HepG2 (cell line): ENCODE data around the gene ANKHD1. TPM values are rescaled to one million over a fixed set of nuclear protein-coding genes. Genes with fewer than 3 reads are reported as not detected.

Experiments
- ATRX ChIP-seq: sonication (generic); formaldehyde crosslinking; IDR thresholded peaks from 2 replicates; pipeline ENCODE4 v1.4.0; 2020; ENCODE audit warnings: missing genetic modification reagents, borderline replicate concordance
- DNMT3B ChIP-seq: conservative IDR thresholded peaks from 2 replicates; pipeline ENCODE4 v1.6.1; 2016; ENCODE audit warnings: missing biosample characterization, control low read depth
- ELF1 ChIP-seq: sonication (generic); formaldehyde crosslinking; IDR thresholded peaks from 2 replicates; pipeline ENCODE4 v1.4.0; 2020; ENCODE audit warnings: missing genetic modification reagents
- HDAC6 ChIP-seq: fragments of 200-600 bp; sonication (generic); IDR thresholded peaks from 2 replicates; pipeline ENCODE4 v1.7.0; 2017; ENCODE audit warnings: mild to moderate bottlenecking, antibody characterized with exemption, low read length, low read depth
- IRF2 ChIP-seq: IDR thresholded peaks from 2 replicates; pipeline ENCODE4 v1.6.1; 2018; ENCODE audit warnings: missing genetic modification reagents, missing compliant biosample characterization
- KDM6A ChIP-seq: IDR thresholded peaks from 2 replicates; pipeline ENCODE4 v1.6.1; 2016; ENCODE audit warnings: low read depth
- KLF16 ChIP-seq, 2 experiments: sonication (generic) in 1 of 2; formaldehyde crosslinking in 1 of 2; IDR thresholded peaks; 2 replicates each; pipeline versions ENCODE4 v1.6.1 to v1.8.0; 2016 to 2023; ENCODE audit warnings: missing genetic modification reagents in 2 of 2, missing compliant biosample characterization in 1 of 2
- MEF2D ChIP-seq: sonication (generic); formaldehyde crosslinking; IDR thresholded peaks from 2 replicates; pipeline ENCODE4 v1.5.1; 2020; ENCODE audit warnings: mild to moderate bottlenecking, missing genetic modification reagents
- MEIS2 ChIP-seq: sonication (generic); formaldehyde crosslinking; IDR thresholded peaks from 2 replicates; pipeline ENCODE4 v1.9.0; 2021; ENCODE audit warnings: mild to moderate bottlenecking, missing genetic modification reagents
- NCOA2 ChIP-seq: sonication (generic); formaldehyde crosslinking; IDR thresholded peaks from 2 replicates; pipeline ENCODE4 v1.8.0; 2022; ENCODE audit warnings: inconsistent platforms
- PITX1 ChIP-seq: sonication (generic); formaldehyde crosslinking; IDR thresholded peaks from 2 replicates; pipeline ENCODE4 v1.5.1; 2020; ENCODE audit warnings: mild to moderate bottlenecking, missing genetic modification reagents
- SMARCE1 ChIP-seq: fragments of 450-650 bp; IDR thresholded peaks from 2 replicates; pipeline ENCODE4 v1.6.1; 2017; ENCODE audit warnings: borderline replicate concordance
- SNAPC5 ChIP-seq: sonication (generic); formaldehyde crosslinking; IDR thresholded peaks from 2 replicates; pipeline ENCODE4 v1.8.1; 2023; ENCODE audit warnings: mild to moderate bottlenecking, missing genetic modification reagents, borderline replicate concordance
- SRY ChIP-seq: sonication (generic); formaldehyde crosslinking; IDR thresholded peaks from 2 replicates; pipeline ENCODE4 v1.8.0; 2022; ENCODE audit warnings: mild to moderate bottlenecking, missing genetic modification reagents
- TOPORS ChIP-seq: sonication (generic); formaldehyde crosslinking; IDR thresholded peaks from 2 replicates; pipeline ENCODE4 v1.8.0; 2023; ENCODE audit warnings: mild to moderate bottlenecking, missing genetic modification reagents
- ZNF136 ChIP-seq: sonication (generic); formaldehyde crosslinking; IDR thresholded peaks from 2 replicates; pipeline ENCODE4 v1.8.1; 2022; ENCODE audit warnings: low read depth, mild to moderate bottlenecking, moderate library complexity, missing genetic modification reagents
- ZNF547 ChIP-seq: sonication (generic); formaldehyde crosslinking; IDR thresholded peaks from 2 replicates; pipeline ENCODE4 v1.5.1; 2020; ENCODE audit warnings: mild to moderate bottlenecking, missing genetic modification reagents
- ZNF556 ChIP-seq: sonication (generic); formaldehyde crosslinking; IDR thresholded peaks from 2 replicates; pipeline ENCODE4 v1.4.0; 2020; ENCODE audit warnings: mild to moderate bottlenecking, missing genetic modification reagents, borderline replicate concordance
- ZNF574 ChIP-seq: sonication (generic); formaldehyde crosslinking; IDR thresholded peaks from 2 replicates; pipeline ENCODE4 v1.4.0; 2020; ENCODE audit warnings: missing genetic modification reagents
- ZNF607 ChIP-seq: sonication (generic); formaldehyde crosslinking; IDR thresholded peaks from 2 replicates; pipeline ENCODE4 v1.5.1; 2020; ENCODE audit warnings: missing genetic modification reagents, mild to moderate bottlenecking, borderline replicate concordance
- ZNF646 ChIP-seq: sonication (generic); formaldehyde crosslinking; IDR thresholded peaks from 2 replicates; pipeline ENCODE4 v1.9.0; 2021; ENCODE audit warnings: mild to moderate bottlenecking, missing genetic modification reagents
- ZNF672 ChIP-seq: sonication (generic); formaldehyde crosslinking; IDR thresholded peaks from 2 replicates; pipeline ENCODE4 v1.8.1; 2022; ENCODE audit warnings: missing genetic modification reagents
- ZNF713 ChIP-seq: sonication (generic); formaldehyde crosslinking; IDR thresholded peaks from 2 replicates; pipeline ENCODE4 v1.4.0; 2020; ENCODE audit warnings: mild to moderate bottlenecking, missing genetic modification reagents
- ZNF761 ChIP-seq: sonication (generic); formaldehyde crosslinking; conservative IDR thresholded peaks from 2 replicates; pipeline ENCODE4 v1.4.0; 2020; ENCODE audit warnings: mild to moderate bottlenecking, missing genetic modification reagents
- polyA plus RNA-seq, 8 experiments: library from polyadenylated mRNA; depleted of rRNA in 3 of 8; stranded (reverse) in 7 of 8; unstranded in 1 of 8; fragments of >200 nt; fragmentation: Illumina TruSeq in 4 of 8; extraction: Trizol in 4 of 8; gene quantifications; 2 replicates each; pipeline versions ENCODE4 v1.2.1 to v1.2.3, GENCODE V29; 2011 to 2016; ENCODE audit warnings: low read depth in 4 of 8, missing spikeins in 1 of 8, mixed read lengths in 1 of 8; ENCODE audit not compliant: insufficient read depth in 1 of 8
- total RNA-seq, 5 experiments: library from RNA; depleted of rRNA; stranded (reverse); fragments of >200 nt; fragmentation: Illumina TruSeq; extraction: Trizol; gene quantifications; 2 replicates each; pipeline ENCODE4 v1.2.3, GENCODE V29; 2016; ENCODE audit warnings: low read depth in 1 of 5

Gene ANKHD1
- total and polyA plus RNA-seq, 2 of the 13 experiments (the other 11 are each of a cell fraction or from before 2014, with no cell fraction given), result 69.9 to 82.0 TPM

- TF ChIP-seq ZNF646 (CRISPR knock-in tag) (no peak), IRF2 (peak; percentile 79), DNMT3B (CRISPR knock-in tag) (no peak), ZNF574 (peak; percentile 49; the same call in 1 of the 2 replicates), KDM6A (CRISPR knock-in tag) (no peak), MEF2D (CRISPR knock-in tag) (no peak), SRY (CRISPR knock-in tag) (no peak), NCOA2 (CRISPR knock-in tag) (no peak), TOPORS (CRISPR knock-in tag) (no peak), PITX1 (CRISPR knock-in tag) (no peak), HDAC6 (no peak), ZNF556 (no peak), SNAPC5 (CRISPR knock-in tag) (no peak), ATRX (no peak), ZNF672 (CRISPR knock-in tag) (no peak), SMARCE1 (no peak), ZNF136 (CRISPR knock-in tag) (no peak), KLF16 (CRISPR knock-in tag; IDR thresholded peaks at IDR 0.05) (peak in 1 of 2 experiments; percentile 51; a peak in 1 of 4 replicates), ZNF761 (no peak), ZNF607 (CRISPR knock-in tag) (no peak), ELF1 (no peak), ZNF713 (CRISPR knock-in tag) (no peak), ZNF547 (no peak), MEIS2 (no peak)
Measured at GRCh38 chr5:140575309-140575708, 173.7 kb downstream of the ANKHD1 start (continued).
